OCI-LY3 (cell line): ENCODE measurements around the gene NQO2.
"Not testable (repeated sequence)": the region's sequence is repeated elsewhere in the genome, so short reads cannot be mapped to it uniquely, and the experiment has no call there.

Source experiments
- H2AFZ ChIP-seq: fragments of 200-600, 300-600 bp; shearing (Covaris generic); 2 replicates; pipeline ENCODE4 v1.6.0; 2014; ENCODE audit warnings: antibody characterized with exemption, low read depth, low read length
- H3K27ac ChIP-seq: fragments of 200-600, 300-600 bp; sonication (generic); 2 replicates; pipeline ENCODE4 v1.5.1; 2014; ENCODE audit warnings: mild to moderate bottlenecking, low read length, moderate library complexity, mixed read lengths
- H3K27me3 ChIP-seq: fragments of 200-600, 300-600 bp; sonication (generic); 2 replicates; pipeline ENCODE4 v1.6.1; 2014; ENCODE audit warnings: low read depth, low read length, mixed read lengths
- H3K36me3 ChIP-seq: fragments of 200-600, 300-600 bp; sonication (generic); replicated peaks from 2 replicates; pipeline ENCODE3; 2014; ENCODE audit warnings: low read depth, low read length, mixed read lengths
- H3K4me1 ChIP-seq: fragments of 300-600, 200-600 bp; sonication (generic); 2 replicates; pipeline ENCODE4 v1.6.1; 2014; ENCODE audit warnings: low read length, mixed read lengths
- H3K4me2 ChIP-seq: fragments of 200-600, 300-600 bp; sonication (generic); 2 replicates; pipeline ENCODE4 v1.6.1; 2014; ENCODE audit warnings: low read length, mixed read lengths
- H3K4me3 ChIP-seq: fragments of 300-600, 200-600 bp; sonication (generic); 2 replicates; pipeline ENCODE4 v1.5.1; 2014; ENCODE audit warnings: antibody characterized with exemption, mild to moderate bottlenecking, low read length, moderate library complexity
- H3K79me2 ChIP-seq: fragments of 300-600, 200-600 bp; shearing (Covaris generic); 2 replicates; pipeline ENCODE4 v1.6.1; 2014; ENCODE audit warnings: mild to moderate bottlenecking, low read length, mixed read lengths
- H3K9ac ChIP-seq: fragments of 300-600, 200-600 bp; shearing (Covaris generic); 2 replicates; pipeline ENCODE4 v1.6.0; 2014; ENCODE audit warnings: mild to moderate bottlenecking, low read length, moderate library complexity
- H3K9me3 ChIP-seq: fragments of 200-600, 300-600 bp; shearing (Covaris generic); 2 replicates; pipeline ENCODE4 v1.6.1; 2014; ENCODE audit warnings: low read length, mixed read lengths; ENCODE audit not compliant: insufficient read depth
- H4K20me1 ChIP-seq: fragments of 200-600, 300-600 bp; sonication (generic); 2 replicates; pipeline ENCODE4 v1.6.1; 2016; ENCODE audit warnings: low read length, mixed read lengths; ENCODE audit not compliant: insufficient read depth
- EZH2phosphoT487 ChIP-seq: fragments of 200-600 bp; shearing (Covaris generic); IDR thresholded peaks from 2 replicates; pipeline ENCODE4 v1.6.1; 2018; ENCODE audit warnings: antibody characterized with exemption, mixed run types, low read depth
- TF ChIP-seq, protein P1 (sequence below): fragments of 200-600, 300-600 bp; sonication (generic); IDR thresholded peaks from 2 replicates; pipeline ENCODE4 v1.5.1; 2014; ENCODE audit warnings: antibody characterized with exemption, low read length, low read depth

NQO2 gene

DNA sequence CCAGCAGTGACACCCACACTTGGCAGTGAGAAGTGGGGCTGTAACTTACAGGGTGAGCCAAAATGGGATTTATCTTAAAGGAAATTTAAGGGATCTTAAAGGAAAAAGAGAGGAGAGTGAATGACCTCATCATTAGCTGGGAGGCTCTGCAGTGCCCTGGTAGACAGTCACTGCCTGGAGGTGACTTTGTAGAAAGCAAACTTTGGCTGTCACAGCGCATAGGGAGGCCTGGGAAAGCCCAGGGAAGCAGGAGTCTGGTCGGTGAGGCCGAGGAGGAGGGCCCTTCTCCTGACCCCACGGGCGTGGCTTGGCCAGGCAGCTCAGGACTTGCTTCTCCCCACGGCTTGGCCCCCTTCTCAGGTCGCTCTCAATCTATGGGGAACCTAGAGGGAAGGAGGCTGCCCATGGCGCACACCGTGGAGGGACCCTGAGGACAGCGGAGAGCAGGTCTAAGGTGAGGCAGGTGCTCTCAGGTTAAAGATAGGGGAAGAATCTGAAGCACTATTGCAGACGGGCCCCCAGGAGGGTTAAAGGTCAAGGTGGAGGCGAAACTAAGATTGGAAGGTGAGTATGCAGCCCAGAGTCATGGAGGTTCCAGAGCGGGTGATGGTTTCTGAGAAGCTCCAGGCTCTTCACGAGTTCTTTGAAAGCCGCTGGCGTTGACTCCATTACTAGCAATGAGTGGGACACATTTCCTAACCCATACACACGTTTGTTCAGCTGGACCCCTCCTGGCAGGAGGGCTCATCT, 53.0 kb downstream of the NQO2 start:
- peak overlapping the region; percentile 92 for H2AFZ ChIP-seq
- H4K20me1 ChIP-seq, result no peaks in the 10 kb centered on the region
- no peaks in the 10 kb centered on the region for H3K9me3 ChIP-seq
- peak overlapping the region; percentile 98 for H3K4me3 ChIP-seq
- H3K4me2 ChIP-seq, result peak overlapping the region; percentile 84
- peak overlapping the region; percentile 80 for H3K9ac ChIP-seq
- H3K36me3 ChIP-seq, result no peaks in the 10 kb centered on the region
- TF ChIP-seq, protein P1, sequence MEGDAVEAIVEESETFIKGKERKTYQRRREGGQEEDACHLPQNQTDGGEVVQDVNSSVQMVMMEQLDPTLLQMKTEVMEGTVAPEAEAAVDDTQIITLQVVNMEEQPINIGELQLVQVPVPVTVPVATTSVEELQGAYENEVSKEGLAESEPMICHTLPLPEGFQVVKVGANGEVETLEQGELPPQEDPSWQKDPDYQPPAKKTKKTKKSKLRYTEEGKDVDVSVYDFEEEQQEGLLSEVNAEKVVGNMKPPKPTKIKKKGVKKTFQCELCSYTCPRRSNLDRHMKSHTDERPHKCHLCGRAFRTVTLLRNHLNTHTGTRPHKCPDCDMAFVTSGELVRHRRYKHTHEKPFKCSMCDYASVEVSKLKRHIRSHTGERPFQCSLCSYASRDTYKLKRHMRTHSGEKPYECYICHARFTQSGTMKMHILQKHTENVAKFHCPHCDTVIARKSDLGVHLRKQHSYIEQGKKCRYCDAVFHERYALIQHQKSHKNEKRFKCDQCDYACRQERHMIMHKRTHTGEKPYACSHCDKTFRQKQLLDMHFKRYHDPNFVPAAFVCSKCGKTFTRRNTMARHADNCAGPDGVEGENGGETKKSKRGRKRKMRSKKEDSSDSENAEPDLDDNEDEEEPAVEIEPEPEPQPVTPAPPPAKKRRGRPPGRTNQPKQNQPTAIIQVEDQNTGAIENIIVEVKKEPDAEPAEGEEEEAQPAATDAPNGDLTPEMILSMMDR, result no peak
- TF ChIP-seq EZH2phosphoT487, result no peak
- no peaks in the 10 kb centered on the region for H3K79me2 ChIP-seq
- H3K27me3 ChIP-seq, result no peaks in the 10 kb centered on the region; the same call in 1 of the 2 replicates
- no peak overlapping the region for H3K27ac ChIP-seq
- peaks cover 9% of the 10 kb centered on the region for H3K4me1 ChIP-seq

DNA sequence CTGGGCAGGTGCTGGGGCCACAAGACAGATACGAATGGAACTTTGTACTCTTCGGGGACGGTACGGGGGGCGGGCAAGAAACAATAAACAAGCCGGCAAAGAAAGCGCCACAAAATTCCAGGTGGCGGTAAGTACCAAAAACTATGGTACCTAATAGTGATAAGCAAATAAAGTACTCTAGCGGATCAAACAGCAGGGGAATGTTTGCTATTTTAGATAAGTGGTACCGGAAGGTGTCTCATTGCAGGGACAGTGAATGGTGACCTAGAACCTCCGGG, 53.5 kb downstream of the NQO2 start:
- no peaks in the 10 kb centered on the region; the same call in 1 of the 2 replicates for H3K27me3 ChIP-seq
- peak overlapping the region; percentile 84 for H3K4me2 ChIP-seq
- TF ChIP-seq EZH2phosphoT487, result no peak
- TF ChIP-seq, protein P1, result no peak
- H3K79me2 ChIP-seq, result no peaks in the 10 kb centered on the region
- peak overlapping the region; percentile 98 for H3K4me3 ChIP-seq
- peak overlapping the region; percentile 92 for H2AFZ ChIP-seq
- peaks cover 9% of the 10 kb centered on the region for H3K4me1 ChIP-seq
- no peaks in the 10 kb centered on the region for H3K36me3 ChIP-seq
- H4K20me1 ChIP-seq, result no peaks in the 10 kb centered on the region
- H3K9ac ChIP-seq, result peak overlapping the region; percentile 80
- H3K27ac ChIP-seq, result no peak overlapping the region
- no peaks in the 10 kb centered on the region for H3K9me3 ChIP-seq

DNA sequence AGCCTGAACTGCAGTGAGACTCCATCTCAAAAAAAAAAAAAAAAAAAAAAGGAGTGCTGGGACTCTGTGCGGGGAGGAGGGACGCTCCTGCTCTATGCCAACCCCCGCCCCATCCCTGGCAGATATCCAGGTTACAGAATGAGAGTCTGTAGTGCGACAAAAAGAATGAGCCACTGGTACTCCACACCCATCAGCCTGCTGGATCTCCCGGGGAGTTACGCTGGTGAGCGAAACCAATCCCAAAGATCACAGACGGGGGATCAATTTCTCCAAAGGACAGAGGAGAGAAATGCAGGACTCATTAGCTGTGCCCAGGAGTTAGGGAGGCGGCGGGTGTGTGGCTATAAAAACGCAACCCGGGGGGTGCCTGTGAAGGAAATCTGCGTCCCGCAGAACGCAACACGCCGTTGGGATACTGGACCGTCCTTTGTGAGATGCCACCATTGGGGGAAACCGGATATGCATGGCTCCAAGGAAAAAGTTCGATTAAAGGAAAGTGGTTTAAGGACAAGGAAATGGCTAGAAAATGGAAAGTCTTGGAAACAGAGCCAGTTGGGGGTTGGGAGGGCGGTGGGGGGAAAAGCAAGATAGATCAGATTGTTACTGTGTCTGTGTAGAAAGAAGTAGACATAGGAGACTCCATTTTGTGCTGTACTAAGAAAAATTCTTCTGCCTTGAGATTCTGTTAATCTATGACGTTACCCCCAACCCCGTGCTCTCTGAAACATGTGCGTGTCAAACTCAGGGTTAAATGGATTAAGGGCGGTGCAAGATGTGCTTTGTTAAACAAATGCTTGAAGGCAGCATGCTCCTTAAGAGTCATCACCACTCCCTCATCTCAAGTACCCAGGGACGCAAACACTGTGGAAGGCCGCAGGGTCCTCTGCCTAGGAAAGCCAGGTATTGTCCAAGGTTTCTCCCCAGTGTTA, 54.8 kb downstream of the NQO2 start:
- H3K27me3 ChIP-seq, H3K9me3 ChIP-seq, H3K4me1 ChIP-seq, H3K27ac ChIP-seq, H3K79me2 ChIP-seq, H4K20me1 ChIP-seq, H2AFZ ChIP-seq, H3K36me3 ChIP-seq: not testable (repeated sequence)
- Histone ChIP-seq H3K9ac (peak overlapping the region; percentile 80; the same call in 1 of the 2 replicates), H3K4me3 (peak overlapping the region; percentile 98), H3K4me2 (peak overlapping the region; percentile 84)

DNA sequence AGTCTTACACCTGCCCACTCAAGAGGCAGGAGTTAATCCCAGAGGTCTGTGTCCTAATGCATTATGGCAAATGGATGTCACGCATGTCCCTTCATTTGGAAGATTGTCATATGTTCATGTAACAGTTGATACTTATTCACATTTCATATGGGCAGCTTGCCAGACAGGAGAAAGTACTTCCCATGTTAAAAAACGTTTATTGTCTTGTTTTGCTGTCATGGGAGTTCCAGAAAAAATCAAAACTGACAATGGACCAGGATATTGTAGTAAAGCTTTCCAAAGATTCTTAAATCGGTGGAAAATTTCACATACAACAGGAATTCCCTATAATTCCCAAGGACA, 55.4 kb downstream of the NQO2 start:
- H3K9me3 ChIP-seq, H3K4me1 ChIP-seq, H3K36me3 ChIP-seq, H3K27me3 ChIP-seq, H3K9ac ChIP-seq, H3K79me2 ChIP-seq, H2AFZ ChIP-seq, H3K27ac ChIP-seq, H3K4me3 ChIP-seq, H4K20me1 ChIP-seq, H3K4me2 ChIP-seq: not testable (repeated sequence)
